Left lobe of liver (tissue), 2 donors: ENCODE measurements around the gene LINC01488. TPM values are rescaled to one million over a fixed set of nuclear protein-coding genes. Genes with fewer than 3 reads are reported as not detected.
A peak's percentile ranks its signal among the peaks of the same experiment; 100 is the strongest.

Experiments
- ATAC-seq: fragments of 200-7000 bp; cut with Tn5 transposase; one replicate; pipeline ENCODE4 v1.9.1; 2020; ENCODE audit warnings: mild to moderate bottlenecking, moderate library complexity
- DNase-seq: peaks from one replicate; pipeline ENCODE4 v3.0.0-alpha.2; 2020; ENCODE audit warnings: low spot score
- total RNA-seq: library from RNA; stranded (reverse); gene quantifications from one replicate; pipeline ENCODE4 v1.2.1, GENCODE V29; 2021
- donor health status: DM: no; HTN: no; CAD: no; lungs with moderate emphysema.
- donor health status: DM: no; HTN: yes; CAD: no.

LINC01488 gene
- total RNA-seq, 1 donor from 2014 or later: 27.5 TPM

DNA sequence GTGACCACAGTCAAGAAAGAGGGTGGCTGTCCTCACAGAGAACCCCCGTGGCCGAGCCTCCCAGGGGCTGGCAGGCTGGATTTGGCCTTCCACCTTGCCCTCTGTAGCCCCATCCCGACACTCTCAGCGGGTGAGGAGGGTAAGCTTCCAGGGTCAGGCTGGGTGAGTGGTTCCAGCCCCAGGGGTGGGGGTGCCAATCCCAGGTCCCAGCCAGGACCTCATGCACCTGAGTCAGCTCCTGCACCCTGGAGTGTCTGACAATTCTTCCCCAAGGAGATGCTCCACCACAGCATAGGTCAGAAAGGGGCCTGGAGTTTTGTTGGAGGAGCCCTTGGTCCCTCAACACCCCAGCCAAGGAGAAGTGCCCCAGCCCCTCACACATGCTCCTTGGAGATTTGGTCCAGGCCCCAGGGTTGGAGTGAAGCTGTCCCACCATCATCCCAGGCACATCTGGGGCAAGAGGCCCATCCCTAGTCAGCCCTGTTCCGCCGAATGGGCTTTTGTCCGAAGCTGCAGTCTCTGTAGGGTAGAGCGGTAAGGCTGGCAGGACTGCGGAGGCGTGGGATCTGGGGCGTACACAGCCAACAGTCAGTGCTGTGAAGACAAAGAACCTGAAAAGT, 8.4 kb downstream of the LINC01488 start:
- ATAC-seq (no peak), DNase-seq (no peak)

DNA sequence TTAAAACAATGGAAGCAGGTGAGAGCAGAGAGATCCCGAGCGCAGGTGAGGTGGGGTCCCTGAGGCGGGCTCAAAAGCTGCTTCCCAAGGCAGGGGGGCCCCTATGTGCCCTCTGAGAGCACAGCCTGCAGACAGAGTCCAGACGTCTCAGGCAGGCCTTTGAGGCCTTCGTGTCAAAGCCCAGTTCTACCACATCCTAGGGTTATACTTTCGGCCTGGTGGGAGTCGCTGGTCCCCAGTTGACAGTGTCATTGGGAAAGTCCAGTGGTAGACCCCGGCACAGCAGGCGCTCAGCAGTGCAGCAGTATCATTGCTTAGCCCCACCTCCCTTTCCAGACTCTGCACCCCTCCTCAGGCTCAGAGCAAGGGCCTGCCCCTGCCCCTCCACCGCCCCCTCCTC, 9.1 kb downstream of the LINC01488 start:
- no peak for ATAC-seq
- no peak for DNase-seq

DNA sequence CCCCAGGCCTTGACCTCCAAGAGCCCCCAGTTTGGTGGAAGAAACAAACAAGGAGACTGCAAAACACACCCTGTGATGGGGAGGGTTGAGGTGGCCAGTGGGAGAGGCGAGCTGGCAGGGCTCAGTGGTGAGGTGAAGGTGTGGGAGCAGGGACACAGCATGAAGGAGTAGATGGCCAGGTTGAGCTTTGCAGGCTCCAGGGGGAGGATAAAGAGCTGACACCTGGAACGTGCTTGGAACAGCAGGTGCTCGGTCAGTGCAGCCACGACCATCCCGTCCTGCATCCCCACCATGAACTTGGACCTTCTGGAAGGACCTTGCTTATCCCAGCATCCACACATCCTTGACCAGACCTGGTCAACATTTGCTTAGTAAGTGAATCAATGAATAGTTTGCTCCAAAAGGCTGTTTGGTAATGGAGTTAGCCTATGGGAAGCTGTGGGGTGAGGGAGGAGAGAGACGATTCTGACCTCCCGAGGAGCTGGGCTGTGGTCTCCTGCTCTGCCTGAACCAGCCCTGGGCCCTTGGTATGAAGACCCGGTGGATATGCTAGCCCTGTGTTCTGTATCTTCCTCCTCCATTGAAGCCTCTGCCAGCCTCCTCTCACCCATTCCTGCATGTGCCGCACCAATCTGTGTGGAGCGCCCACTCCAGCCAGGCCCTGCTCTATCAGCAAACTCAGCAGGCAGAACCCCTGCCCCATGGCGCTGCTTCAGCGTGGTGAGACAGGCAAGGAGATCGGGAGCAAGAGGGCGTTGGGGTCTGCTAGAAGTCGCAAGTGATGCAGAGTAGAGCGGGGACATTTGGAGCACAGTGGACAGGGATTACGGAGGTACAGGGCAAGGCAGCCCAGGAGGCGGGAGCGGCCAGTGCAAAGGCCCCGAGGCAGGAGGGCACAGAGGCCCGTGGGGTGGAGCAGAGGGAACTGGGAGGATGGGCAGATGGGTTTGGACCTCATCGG, 9.9 kb downstream of the LINC01488 start:
- DNase-seq (no peak), ATAC-seq (no peak)

DNA sequence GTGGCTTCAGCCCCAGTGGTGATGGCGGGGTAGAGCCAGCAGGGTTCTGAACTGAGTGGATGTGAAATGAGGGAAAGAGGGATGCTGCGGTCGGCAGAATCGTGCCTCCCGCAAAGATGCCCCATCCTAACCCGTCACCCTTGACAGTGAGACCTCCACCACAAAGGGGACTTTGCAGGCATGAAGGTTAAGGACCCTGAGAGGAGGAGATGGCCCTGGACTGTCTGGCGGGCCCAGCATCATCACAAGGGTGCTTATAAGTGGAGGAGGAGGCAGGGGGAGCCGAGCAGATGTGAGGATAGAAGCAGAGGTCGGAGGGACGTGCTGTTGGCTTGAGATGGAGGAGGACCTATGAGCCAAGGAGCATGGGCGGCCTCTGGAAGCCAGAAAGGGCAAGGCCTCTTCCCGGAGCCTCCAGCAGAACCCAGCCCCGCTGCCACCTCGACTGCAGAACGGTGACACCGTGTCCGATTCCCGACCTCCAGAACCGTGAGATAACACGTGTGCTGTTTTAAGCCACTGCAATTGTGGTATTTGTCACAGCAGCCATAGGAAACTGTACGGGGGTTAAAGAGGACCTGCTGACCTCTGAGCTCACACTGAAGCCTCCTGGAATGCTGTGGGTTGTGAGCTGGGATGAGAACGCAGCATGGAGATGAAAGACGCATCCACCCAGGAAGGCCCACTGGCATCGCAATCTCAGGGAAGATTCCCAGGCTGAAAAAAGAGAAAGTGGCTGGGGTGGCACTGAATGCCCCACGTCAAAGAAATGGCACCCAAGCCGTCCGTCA, 10.9 kb downstream of the LINC01488 start:
- ATAC-seq (no peak), DNase-seq (no peak)

DNA sequence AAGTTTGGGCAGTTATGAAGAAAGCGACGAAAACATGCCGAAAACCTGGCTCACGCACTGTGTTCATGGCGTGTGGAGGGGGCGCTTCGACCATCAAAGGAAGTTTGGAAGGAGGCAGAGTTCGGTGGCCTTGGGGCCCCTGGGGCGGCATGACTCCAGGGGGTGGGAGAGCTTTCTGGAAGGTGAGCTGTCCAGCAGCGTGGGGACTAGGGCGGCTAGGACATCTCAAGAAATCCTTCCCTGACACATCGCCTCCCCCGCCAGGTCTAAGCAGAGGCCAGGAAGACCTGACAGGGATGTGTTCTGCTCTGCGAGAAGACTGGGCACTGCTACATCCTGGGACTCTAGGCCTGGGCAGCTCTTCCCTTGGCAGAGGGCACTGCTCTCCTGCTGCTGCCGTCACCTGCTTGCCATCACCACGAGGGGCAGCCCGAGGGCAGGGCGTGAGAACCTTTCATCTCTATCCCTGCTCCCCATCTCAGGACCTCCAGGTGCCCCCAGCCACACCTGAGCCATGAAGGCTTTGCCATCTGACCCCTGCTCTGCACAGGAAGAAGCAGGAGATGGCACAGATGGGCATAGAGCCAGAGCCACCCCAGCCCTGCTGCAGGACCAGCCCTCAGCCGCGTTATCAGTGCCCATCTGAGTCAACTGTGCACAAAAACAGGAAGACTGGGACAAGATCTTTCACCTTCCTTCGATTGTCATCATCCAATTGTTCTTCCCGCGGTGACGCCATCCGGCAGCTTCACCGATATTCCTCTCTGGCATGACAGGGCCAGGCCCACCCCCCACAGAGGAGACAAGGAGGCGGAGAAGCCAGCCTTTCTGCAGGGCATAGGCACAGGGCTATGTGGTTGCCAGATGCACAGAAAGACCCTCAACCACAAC, 12.7 kb downstream of the LINC01488 start:
- no peak for DNase-seq
- no peak for ATAC-seq

DNA sequence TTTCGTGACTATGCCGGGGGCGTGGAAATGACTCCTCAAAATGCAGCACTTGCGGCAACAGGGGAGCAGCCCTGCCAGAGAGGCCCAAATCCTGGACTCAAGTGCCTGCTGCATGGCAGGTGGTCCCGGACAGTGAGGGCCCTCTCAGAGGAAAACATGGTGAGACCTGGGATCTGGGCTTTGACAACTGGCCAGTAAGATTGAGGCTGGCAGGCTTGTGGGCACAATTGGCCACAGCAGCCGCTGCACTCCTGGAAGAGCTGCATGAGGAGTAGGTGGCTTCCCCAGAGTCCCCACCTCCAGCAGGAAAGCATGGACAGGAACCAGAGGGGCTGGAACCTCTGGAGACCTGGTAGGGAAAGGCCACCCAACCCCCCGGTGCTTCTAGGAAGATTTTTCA, 13.4 kb downstream of the LINC01488 start:
- ATAC-seq: no peak

DNA sequence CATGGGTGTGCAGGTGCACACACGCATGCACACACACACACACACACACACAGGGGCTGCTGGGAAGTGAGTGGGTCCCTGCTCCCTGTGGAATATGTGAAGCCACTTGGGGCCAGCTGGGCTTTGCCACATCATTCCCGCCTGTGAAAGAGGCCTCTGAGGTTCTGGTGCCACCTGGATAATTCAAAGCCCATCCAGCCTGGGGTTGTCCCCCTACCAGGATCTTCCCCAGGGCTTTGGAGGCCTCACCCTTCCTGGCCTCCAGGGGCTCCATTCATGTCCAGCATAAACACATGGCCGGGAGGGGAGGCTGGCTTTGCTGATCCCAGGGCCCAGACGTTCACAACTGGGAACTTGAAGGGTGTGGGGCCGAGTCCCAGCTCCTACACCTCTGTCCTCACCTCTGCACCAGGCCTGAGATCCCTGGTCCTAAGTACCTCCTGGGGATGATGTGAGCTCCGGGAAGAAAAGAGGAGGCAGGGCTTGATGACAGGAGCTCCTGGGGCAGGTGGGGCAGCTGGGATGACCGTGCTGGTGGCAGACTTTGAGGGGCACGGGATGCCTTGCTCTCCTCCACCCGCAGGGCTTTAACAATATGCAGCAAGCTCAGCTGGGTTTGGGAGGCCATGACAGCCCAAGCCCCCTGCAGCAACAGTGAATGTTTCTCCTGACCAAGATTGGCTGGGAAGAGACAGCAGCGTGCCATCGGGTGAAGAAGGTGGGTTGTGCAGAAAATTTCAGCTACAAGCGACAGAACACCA, 14.2 kb downstream of the LINC01488 start:
- ATAC-seq: no peak
- DNase-seq: no peak

More for the DNA sequence above, 13.4 kb downstream of the LINC01488 start:
- DNase-seq: no peak

DNA sequence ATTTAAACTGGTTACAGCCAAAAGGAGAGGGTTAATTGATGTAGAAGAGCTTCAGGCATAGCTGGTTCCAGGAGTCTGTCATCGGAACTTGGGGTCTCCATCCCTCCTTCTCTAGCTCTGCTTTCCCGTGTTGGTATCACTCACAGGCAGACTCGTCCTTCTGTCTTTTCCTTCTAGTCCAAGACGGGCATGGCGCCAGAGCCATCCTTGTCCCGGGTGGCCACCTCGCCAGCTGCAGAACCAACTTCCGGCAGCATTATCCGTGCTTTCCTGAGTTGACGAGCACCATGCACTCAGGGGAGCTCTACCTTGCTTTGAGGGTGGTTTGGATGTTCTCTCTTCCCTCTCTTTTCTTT, 14.7 kb downstream of the LINC01488 start:
- no peak for ATAC-seq
- DNase-seq: no peak

DNA sequence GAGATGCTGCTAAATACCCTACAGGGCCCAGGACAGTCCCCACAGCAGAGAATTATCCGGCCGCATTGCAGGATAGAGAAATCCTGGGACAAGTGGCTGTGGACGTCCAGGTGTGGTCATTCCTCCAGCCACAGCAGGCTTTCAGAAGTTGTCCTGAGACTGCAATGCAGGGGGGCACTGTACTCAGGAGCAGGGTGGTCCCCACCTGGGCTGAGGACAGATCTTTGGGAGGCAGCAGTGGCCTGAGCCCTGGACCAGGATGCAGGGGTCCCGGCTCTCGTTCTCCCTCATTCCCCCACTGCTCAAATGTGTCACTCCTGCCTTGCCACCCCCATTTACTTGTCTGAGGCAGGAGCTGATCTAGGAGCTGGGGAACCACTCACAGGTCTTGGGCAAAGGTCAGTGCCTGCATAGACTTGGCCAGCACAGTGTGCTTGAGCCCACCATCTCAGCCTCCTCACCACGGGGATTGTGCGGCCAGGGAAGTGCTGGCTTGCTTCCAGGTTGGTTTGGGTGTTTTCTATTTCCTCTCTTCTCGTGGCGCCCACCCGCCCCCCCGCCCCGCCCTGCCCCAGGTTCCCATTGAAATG, 15.3 kb downstream of the LINC01488 start:
- ATAC-seq (peak; percentile 37), DNase-seq (no peak)

DNA sequence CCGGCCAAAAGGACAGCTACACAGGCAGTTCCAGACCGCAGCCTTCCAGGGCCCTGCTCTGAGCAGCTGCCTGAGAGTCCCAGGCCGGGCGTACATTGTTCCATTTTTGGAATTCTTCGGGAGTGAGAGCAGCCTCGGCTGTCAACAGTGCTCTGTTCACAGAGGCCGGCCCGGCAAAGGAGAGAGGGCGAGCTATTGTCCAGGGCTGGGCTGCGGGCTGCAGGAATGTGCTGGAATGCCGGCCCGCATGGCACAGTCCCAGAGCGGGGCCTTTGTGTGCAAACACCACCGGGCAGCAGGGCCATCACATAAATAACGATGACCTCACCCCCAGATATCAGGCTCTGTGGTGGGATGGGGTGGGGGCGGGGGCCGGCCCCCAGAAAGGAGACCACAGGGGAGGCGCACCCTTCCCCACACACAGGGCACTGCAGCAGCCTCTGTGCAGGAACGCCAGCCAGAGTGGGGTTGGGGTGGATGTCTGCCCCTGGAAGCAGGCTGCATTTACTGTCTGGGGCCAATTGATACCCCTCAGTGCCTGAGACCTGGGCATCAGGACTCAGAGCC, 15.8 kb downstream of the LINC01488 start:
- ATAC-seq: peak; percentile 78
- peak; percentile 62 for DNase-seq

DNA sequence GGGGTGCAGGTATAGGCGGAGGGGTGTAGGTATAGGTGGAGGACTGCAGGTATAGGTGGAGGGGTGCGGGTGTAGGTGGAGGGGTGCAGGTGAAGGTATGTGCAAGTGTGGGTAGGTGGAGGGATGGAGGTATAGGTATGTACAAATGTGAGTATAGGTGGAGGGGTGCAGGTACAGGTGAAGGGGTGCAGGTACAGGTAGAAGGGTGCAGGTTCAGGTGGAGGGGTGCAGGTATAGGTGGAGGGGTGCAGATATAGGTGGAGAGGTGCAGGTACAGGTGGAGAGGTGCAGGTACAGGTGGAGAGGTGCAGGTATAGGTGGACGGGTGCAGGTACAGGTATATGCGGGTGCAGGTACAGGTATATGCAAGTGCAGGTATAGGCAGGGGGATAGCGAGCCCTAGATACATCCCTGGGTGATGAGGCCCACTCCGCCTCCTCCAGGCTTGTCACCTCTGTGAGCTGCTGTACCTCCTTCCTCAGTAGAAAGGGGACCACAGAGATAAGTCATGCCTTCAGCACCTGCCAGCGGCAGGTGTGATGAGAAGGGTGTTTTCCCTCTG, 17.2 kb downstream of the LINC01488 start:
- ATAC-seq (no peak), DNase-seq (no peak)

DNA sequence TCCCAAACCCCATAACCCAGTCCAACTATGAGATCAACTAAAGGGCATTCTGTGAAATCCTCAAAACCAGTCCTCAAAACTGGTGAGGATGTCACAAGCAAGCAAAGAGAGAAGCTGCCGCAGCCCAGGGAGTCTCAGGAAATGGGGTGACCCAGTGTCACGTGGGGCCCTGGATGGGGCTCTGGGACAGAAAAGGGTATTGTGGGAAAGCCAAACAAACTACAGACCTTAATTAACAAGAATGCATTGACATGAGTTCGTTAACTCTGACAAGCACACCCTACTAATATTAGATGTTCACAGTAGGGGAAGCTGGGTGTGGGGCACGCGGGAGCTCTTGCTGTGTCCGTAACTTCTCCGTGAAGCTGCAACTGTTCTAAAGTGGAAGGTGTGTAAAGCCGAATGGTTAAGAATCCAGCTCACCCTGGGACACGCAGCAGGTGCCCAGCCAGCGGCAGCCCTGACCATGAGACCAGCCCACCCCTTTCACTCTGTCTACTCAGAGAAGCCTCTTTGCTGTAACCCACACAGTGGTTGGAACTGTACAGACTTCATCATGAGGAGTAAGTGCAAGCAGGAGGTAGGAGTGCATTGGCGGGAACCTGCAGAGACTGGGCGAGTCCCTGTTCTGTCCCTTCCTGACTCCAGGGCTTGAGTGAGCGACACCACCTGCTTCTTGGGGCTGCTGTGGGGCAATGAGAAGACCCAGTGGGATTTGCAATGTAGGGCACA, 17.9 kb downstream of the LINC01488 start:
- DNase-seq (no peak), ATAC-seq (no peak)

DNA sequence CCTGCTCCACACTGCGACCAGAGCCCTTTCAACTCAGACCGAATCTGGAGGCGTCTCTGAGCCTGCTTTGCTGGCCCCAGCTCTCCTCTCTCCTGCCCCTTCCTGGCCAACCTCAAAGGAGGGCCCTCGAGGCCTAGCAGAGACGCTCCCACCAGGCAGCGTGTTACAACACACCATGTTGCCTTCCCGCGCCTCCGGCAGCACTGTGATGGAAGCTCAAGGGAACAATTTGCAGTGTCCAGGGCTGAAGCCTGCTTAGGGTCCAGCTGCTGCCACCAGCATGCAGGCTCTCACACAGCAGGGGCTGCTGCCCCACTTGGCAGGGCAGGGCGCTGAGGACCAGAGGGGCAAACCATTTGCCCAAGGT, 18.4 kb downstream of the LINC01488 start:
- ATAC-seq: no peak
- no peak for DNase-seq

DNA sequence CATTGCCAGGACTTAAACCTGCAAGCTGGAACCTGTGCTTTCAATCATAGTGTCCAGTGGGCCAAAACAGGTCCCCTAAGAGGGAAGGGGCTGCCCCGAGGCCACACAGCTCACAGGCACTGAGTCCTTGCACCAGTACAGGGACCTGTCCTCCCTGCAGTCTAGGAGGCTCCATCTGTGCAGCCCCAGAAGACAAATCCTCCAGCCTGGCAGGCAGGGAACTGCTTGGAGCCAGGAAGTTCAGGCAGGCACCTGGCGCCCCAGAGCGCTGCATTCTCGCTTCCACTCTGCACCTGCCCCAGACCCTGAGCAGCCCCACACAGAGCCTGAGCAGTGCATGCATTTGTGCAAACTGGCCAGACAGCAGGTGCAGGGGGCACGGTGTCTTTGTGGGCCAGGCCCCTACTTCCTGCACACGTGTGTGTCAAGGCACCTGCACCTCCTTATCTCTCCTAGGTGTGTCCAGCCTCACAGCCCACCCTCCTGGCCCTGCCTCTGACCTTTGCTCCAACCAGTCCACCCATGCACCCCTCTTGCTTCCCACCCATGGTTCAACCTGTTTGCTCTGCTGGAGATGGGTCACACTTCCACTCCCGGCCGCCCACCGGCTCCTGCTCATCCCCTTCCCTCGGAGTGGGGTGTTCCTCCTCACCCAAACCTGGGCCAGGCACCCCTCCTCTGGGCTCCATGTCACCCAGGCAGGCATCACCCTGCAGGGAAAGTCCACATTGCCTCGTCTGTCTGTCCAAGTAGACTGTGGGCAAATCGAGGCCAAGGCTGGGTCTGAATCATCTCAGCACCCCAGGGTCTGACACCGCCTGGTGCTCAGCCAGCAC, 19.0 kb downstream of the LINC01488 start:
- DNase-seq (no peak), ATAC-seq (no peak)

DNA sequence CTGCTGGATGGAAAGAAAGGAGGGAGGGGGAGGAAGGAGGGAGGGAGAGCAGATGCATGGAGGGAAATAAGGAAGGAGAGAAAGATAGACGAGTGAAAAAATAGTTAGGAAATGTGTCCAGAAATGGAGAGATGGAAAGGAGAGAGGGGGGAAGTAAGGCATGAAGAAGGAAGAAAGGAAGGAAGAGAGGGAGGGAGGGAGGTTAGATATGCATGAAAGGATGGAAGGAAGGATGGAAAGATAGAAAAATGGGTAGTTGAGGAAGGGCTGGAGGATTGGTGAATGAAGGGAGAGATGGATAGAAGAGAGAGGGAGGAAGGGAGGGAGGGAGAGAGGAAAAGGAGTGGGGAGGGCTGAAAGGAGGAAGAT, 19.6 kb downstream of the LINC01488 start:
- ATAC-seq (no peak), DNase-seq (no peak)

DNA sequence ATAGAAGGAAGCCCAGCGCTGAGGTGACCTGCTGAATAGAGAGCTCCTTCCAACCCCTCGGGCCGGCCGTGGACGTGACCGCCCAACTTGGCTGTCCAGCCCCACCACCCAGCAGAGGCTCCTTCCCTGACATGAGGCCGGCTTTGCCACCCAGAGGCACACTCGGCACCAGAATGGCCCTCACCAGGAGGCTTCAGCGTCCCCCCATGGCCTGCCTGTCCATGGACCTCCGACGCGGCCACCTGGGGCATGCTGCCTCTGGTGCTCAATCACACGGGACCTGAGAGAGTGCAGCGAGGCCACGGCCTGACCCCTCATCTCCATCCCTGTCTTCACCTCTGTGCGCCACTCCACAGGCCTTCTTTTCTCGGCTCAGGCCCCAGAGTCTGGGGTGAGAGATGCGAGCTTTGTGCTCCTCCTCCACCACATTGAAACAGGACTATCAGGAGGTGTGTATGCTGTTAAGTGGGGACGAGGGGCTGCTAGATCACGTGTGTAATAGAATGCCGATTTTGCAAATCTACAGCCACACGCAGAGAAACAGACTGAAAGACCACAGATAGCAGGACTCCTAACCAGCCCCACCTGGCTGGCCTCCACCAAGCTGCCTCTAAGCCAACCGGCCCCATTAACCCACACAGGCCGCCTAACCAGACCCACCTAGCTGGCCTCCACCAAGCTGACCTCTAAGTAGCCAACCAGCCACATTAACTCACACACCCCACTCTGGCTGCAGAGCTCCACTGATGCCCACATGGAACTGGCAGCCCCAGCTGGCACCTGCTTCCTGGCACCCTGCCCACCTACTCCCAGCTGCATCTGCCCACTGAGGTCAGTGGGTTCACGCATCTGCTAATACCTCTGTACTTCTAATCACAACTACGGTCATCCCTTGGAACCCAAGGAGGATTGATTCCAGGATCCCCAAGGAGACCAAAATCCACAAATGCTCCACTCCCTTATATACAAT, 20.7 kb downstream of the LINC01488 start:
- DNase-seq (no peak), ATAC-seq (no peak)
